ENCODE results near the gene SYNDIG1. TPM values are rescaled to one million over a fixed set of nuclear protein-coding genes. Genes with fewer than 3 reads are reported as not detected.

SYNDIG1 gene
- polyA plus RNA-seq, 1 of the 3 experiments (the other 2 are of a cell fraction): not detected

DNA sequence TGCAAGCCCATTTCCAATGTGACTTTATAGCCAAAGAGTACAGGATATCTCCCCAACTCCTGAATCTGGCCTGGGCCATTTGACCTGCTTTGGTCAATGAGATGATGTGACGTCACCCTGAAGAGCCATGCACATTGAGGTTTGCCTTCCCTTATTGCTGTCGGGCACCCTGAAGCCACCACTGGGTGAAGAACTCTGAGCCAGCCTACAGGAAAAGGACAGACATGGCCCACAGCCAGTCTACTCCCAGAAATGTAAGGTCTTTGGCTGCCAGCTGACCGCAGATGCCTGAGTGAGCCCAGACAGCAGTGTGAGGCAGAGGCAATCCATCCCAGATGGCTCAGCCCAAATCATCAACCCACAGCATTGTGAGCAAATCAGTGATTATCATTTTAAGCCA lies 3.7 kb upstream of the SYNDIG1 start:
- no peak overlapping the region for H2AFZ ChIP-seq (ENCODE audit: low read depth)
- no peak overlapping the region for H3K9ac ChIP-seq
- no peaks in the 10 kb centered on the region for H3K9me2 ChIP-seq
- DNase-seq: no peak
- no peak overlapping the region for H3K4me3 ChIP-seq (ENCODE audit: low read depth in 2 of 2, low read length in 1 of 2)
- H3K79me2 ChIP-seq (ENCODE audit: insufficient read depth): no peaks in the 10 kb centered on the region
- no peak overlapping the region for H3K27ac ChIP-seq (ENCODE audit: low read depth in 2 of 2, low read length in 1 of 2)
- no peaks in the 10 kb centered on the region for H3F3A ChIP-seq (replicated peaks; ENCODE audit: insufficient read depth)
- H3K4me2 ChIP-seq: no peak overlapping the region
- TF ChIP-seq, protein P1, sequence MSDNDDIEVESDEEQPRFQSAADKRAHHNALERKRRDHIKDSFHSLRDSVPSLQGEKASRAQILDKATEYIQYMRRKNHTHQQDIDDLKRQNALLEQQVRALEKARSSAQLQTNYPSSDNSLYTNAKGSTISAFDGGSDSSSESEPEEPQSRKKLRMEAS (IDR thresholded peaks at IDR 0.05; ENCODE audit: low read depth): no peak
- no peak for TF ChIP-seq USF1 (IDR thresholded peaks at IDR 0.05; ENCODE audit: borderline replicate concordance, low read depth)
- no peak for TF ChIP-seq RCOR1 (IDR thresholded peaks at IDR 0.05; ENCODE audit: low read length)
- no peak for TF ChIP-seq YY1 (IDR thresholded peaks at IDR 0.05; ENCODE audit: low read depth)
- no peak for TF ChIP-seq CHD2 (IDR thresholded peaks at IDR 0.05; ENCODE audit: low read length, partially characterized antibody)
- no peak for TF ChIP-seq SIN3A (IDR thresholded peaks at IDR 0.05; ENCODE audit: borderline replicate concordance, low read depth, low read length)
- TF ChIP-seq RXRA (IDR thresholded peaks at IDR 0.05; ENCODE audit: borderline replicate concordance, low read depth): no peak
- no peak for TF ChIP-seq GABPA (IDR thresholded peaks at IDR 0.05; ENCODE audit: low read depth)
- TF ChIP-seq FOSL2 (IDR thresholded peaks at IDR 0.05; ENCODE audit: borderline replicate concordance, low read depth): no peak
- no peaks in the 10 kb centered on the region for H3K36me3 ChIP-seq (replicated peaks in 1 of 2; ENCODE audit: control insufficient read depth in 1 of 2, insufficient read depth in 2 of 2, low read length in 1 of 2)
- H3K4me1 ChIP-seq (ENCODE audit: control insufficient read depth in 1 of 2, insufficient read depth in 2 of 2, low read depth in 1 of 2, low read length in 1 of 2): no peaks in the 10 kb centered on the region
- no peaks in the 10 kb centered on the region for H3K9me3 ChIP-seq
- H4K20me1 ChIP-seq (ENCODE audit: insufficient read depth): no peaks in the 10 kb centered on the region
- 42% methylated on average over 3 of the region's 3 CpGs for WGBS (ENCODE audit: low lambda C conversion rate)
- CTCF ChIA-PET: no interaction called here
- H3K27me3 ChIP-seq (ENCODE audit: insufficient read depth): peaks cover 26% of the 10 kb centered on the region
- POLR2A ChIA-PET: no interaction called here

DNA sequence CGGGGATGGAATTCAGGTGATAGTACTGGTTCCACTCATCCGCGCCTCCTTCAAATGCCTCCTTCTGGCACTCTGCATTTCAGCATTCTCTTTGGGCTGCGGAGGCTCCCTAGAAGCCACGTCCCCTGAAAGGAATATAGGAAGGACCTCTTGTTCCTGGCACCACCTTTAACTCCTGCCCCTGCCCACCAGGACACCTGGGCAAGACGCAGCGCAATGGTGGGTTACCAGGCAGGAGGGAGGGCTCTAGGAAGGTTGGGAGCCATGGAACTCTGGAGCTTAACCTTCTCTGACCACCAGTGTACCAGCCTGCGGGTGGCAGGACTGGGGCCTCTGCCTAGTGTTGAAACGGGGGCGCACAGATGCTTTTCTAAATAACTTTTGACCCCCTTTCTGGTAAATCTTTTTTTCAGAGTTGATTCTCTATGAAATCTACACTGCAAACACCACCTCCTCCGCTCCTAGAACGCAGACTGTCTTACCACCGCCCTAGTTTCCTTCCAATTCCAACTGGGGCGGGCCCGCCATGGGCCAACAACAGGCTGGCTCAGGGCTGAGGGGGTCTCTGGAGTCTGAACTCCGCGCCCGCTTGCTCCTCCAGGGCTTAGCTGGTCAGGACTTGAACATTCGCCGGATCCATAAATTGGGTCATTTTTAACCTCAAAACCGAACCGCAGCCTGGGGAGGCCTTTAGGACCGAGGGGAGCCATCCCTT lies 871 bp upstream of the SYNDIG1 start:
- CTCF ChIA-PET: no interaction called here
- Histone ChIP-seq H4K20me1 (ENCODE audit: insufficient read depth) (no peaks in the 10 kb centered on the region), H3K9me2 (no peaks in the 10 kb centered on the region), H3F3A (replicated peaks; ENCODE audit: insufficient read depth) (no peaks in the 10 kb centered on the region), H3K27me3 (ENCODE audit: insufficient read depth) (peaks cover 35% of the 10 kb centered on the region), H3K4me1 (ENCODE audit: control insufficient read depth in 1 of 2, insufficient read depth in 2 of 2, low read depth in 1 of 2, low read length in 1 of 2) (no peaks in the 10 kb centered on the region), H3K27ac (ENCODE audit: low read depth in 2 of 2, low read length in 1 of 2) (no peak overlapping the region), H3K4me2 (no peak overlapping the region), H3K9ac (no peak overlapping the region), H3K9me3 (no peaks in the 10 kb centered on the region), H3K79me2 (ENCODE audit: insufficient read depth) (no peaks in the 10 kb centered on the region), H3K36me3 (replicated peaks in 1 of 2; ENCODE audit: control insufficient read depth in 1 of 2, insufficient read depth in 2 of 2, low read length in 1 of 2) (no peaks in the 10 kb centered on the region), H3K4me3 (ENCODE audit: low read depth in 2 of 2, low read length in 1 of 2) (no peak overlapping the region), H2AFZ (ENCODE audit: low read depth) (no peak overlapping the region)
- POLR2A ChIA-PET: no interaction called here
- DNase-seq: no peak
- TF ChIP-seq TAF1 (IDR thresholded peaks at IDR 0.05; ENCODE audit: borderline replicate concordance, low read depth, low read length) (no peak), SIN3A (IDR thresholded peaks at IDR 0.05; ENCODE audit: borderline replicate concordance, low read depth, low read length) (no peak), RAD21 (IDR thresholded peaks at IDR 0.05; ENCODE audit: low read length) (no peak), POLR2AphosphoS5 (IDR thresholded peaks at IDR 0.05; ENCODE audit: low read depth, low read length) (no peak), CTCF (IDR thresholded peaks at IDR 0.05) (no peak), FOXJ3 (CRISPR knock-in tag; IDR thresholded peaks at IDR 0.05) (no peak), EP300 (IDR thresholded peaks at IDR 0.05; ENCODE audit: borderline replicate concordance in 1 of 2, low read depth in 1 of 2, low read length in 1 of 2) (no peak), ELF1 (IDR thresholded peaks at IDR 0.05) (no peak)
- TF ChIP-seq, protein P2, sequence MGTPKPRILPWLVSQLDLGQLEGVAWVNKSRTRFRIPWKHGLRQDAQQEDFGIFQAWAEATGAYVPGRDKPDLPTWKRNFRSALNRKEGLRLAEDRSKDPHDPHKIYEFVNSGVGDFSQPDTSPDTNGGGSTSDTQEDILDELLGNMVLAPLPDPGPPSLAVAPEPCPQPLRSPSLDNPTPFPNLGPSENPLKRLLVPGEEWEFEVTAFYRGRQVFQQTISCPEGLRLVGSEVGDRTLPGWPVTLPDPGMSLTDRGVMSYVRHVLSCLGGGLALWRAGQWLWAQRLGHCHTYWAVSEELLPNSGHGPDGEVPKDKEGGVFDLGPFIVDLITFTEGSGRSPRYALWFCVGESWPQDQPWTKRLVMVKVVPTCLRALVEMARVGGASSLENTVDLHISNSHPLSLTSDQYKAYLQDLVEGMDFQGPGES (IDR thresholded peaks at IDR 0.05; ENCODE audit: low read depth, low read length): no peak
- WGBS (ENCODE audit: low lambda C conversion rate): 63% methylated on average over 22 of the region's 23 CpGs

Data from SK-N-SH (cell line).